ENCODE data around the gene SYT7. TPM values are rescaled to one million over a fixed set of nuclear protein-coding genes. Genes with fewer than 3 reads are reported as not detected.

SYT7 gene
- total RNA-seq (1 to 10 TPM; 2.1 to 6.4 TPM), polyA plus RNA-seq (ENCODE audit: insufficient read length in 6 of 6) (1 to 10 TPM; 6.1 to 8.4 (median 7.2) TPM)
- long read RNA-seq, donor 1, partial matches to known transcripts, result 0 of 2 reads
- long read RNA-seq, donor 1, other reads (novel, unspliced or antisense), result 0 of 2 reads
- long read RNA-seq, donor 2, full-length matches to known transcripts, result 1 of 1 reads
- long read RNA-seq, donor 2, partial matches to known transcripts, result 0 of 1 reads
- long read RNA-seq, donor 2, other reads (novel, unspliced or antisense), result 0 of 1 reads
- long read RNA-seq, donor 3, full-length matches to known transcripts, result 1 of 1 reads
- long read RNA-seq, donor 3, partial matches to known transcripts, result 0 of 1 reads
- long read RNA-seq, donor 3, other reads (novel, unspliced or antisense), result 0 of 1 reads
- long read RNA-seq, donor 4, partial matches to known transcripts, result 0 of 1 reads
- long read RNA-seq, donor 4, other reads (novel, unspliced or antisense), result 1 of 1 reads
- long read RNA-seq, donor 5, full-length matches to known transcripts, result 1 of 1 reads
- long read RNA-seq, donor 5, partial matches to known transcripts, result 0 of 1 reads
- long read RNA-seq, donor 5, other reads (novel, unspliced or antisense), result 0 of 1 reads
- long read RNA-seq, donor 6, result 0 reads
- long read RNA-seq, donor 7, partial matches to known transcripts, result 0 of 1 reads
- long read RNA-seq, donor 7, other reads (novel, unspliced or antisense), result 0 of 1 reads
- long read RNA-seq, donor 8, full-length matches to known transcripts, result 2 of 2 reads
- long read RNA-seq, donor 8, partial matches to known transcripts, result 0 of 2 reads
- long read RNA-seq, donor 8, other reads (novel, unspliced or antisense), result 0 of 2 reads
- long read RNA-seq, donor 9, result 0 reads
- long read RNA-seq, donor 10, result 0 reads
- long read RNA-seq, donor 11, full-length matches to known transcripts, result 6 of 13 reads
- long read RNA-seq, donor 11, partial matches to known transcripts, result 7 of 13 reads
- long read RNA-seq, donor 11, other reads (novel, unspliced or antisense), result 0 of 13 reads
- long read RNA-seq, donor 12, partial matches to known transcripts, result 0 of 1 reads
- long read RNA-seq, donor 12, other reads (novel, unspliced or antisense), result 0 of 1 reads

GRCh38 chr11:61581030-61581928, at the start of gene SYT7:
TSS of gene SYT7 (minus strand) at chr11:61581076. CDS start at chr11:61580820, 256 bp downstream.
- ATAC-seq, result peak; percentile 94
- Histone ChIP-seq H3K27me3 (peaks cover 10 to 45% of the 10 kb centered on the region in 2 donors), H3K4me1 (peaks cover 3 to 14% of the 10 kb centered on the region in 2 donors), H3K27ac (peak within 1 kb of the TSS; percentile 61 to 67), H3K9me3 (no peaks in the 10 kb centered on the region), H3K36me3 (no peaks in the 10 kb centered on the region), H3K4me3 (peak within 1 kb of the TSS; percentile 31 to 41)
- DNase-seq, result peak; percentile 94 to 97 (median 96)
- TF ChIP-seq, protein P1, sequence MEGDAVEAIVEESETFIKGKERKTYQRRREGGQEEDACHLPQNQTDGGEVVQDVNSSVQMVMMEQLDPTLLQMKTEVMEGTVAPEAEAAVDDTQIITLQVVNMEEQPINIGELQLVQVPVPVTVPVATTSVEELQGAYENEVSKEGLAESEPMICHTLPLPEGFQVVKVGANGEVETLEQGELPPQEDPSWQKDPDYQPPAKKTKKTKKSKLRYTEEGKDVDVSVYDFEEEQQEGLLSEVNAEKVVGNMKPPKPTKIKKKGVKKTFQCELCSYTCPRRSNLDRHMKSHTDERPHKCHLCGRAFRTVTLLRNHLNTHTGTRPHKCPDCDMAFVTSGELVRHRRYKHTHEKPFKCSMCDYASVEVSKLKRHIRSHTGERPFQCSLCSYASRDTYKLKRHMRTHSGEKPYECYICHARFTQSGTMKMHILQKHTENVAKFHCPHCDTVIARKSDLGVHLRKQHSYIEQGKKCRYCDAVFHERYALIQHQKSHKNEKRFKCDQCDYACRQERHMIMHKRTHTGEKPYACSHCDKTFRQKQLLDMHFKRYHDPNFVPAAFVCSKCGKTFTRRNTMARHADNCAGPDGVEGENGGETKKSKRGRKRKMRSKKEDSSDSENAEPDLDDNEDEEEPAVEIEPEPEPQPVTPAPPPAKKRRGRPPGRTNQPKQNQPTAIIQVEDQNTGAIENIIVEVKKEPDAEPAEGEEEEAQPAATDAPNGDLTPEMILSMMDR (IDR thresholded peaks at IDR 0.05), result peak in 1 of 2 donors; percentile 31
- intact Hi-C loops (cut with DNase I), result no loop called here

DNA sequence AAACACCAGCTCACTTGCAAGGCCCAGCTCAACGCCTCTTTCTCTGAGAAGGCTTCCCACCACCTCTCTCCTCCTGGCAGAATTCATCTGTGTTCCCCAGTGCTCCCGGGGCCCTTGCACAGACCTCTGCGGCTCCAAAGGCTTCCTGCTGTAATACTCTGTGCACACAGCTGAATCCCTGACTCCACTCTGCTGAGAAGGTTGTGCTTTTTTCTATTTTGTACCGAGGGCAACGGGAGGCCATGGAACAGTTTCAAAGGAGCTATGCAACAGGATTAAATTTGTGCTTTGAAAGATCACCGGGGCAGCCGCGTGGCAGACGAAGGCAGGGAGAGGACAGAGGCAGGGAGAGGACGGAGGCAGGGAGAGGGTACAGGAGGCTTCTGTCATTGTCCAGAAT, 49.2 kb upstream of the SYT7 start:
- H3K4me1 ChIP-seq, result no peaks in the 10 kb centered on the region
- no peaks in the 10 kb centered on the region for H3K9me3 ChIP-seq
- ATAC-seq, result no peak
- TF ChIP-seq, protein P1 (IDR thresholded peaks at IDR 0.05), result no peak
- intact Hi-C loops (cut with DNase I), result no loop called here
- no peak for DNase-seq
- H3K27ac ChIP-seq, result no peak overlapping the region
- no peaks in the 10 kb centered on the region for H3K36me3 ChIP-seq
- H3K27me3 ChIP-seq, result peaks cover 0 to 4% of the 10 kb centered on the region in 2 donors
- H3K4me3 ChIP-seq, result no peak overlapping the region

- TF ChIP-seq, protein P1 (IDR thresholded peaks at IDR 0.05), result no peak
- peaks cover 0 to 4% of the 10 kb centered on the region in 2 donors for H3K27me3 ChIP-seq
- ATAC-seq (no peak), DNase-seq (no peak)
- intact Hi-C loops (cut with DNase I), result loop anchor here in 1 of 2 donors (10.0 kb wide), 1 partner anchor 154 kb away; no protein-coding TSS in a partner anchor
- no peaks in the 10 kb centered on the region for H3K36me3 ChIP-seq
- no peak overlapping the region for H3K4me3 ChIP-seq
- no peaks in the 10 kb centered on the region for H3K4me1 ChIP-seq
- no peaks in the 10 kb centered on the region for H3K9me3 ChIP-seq
- no peak overlapping the region for H3K27ac ChIP-seq
Observed at GRCh38 chr11:61629082-61629833, 48.4 kb upstream of the SYT7 start.

DNA sequence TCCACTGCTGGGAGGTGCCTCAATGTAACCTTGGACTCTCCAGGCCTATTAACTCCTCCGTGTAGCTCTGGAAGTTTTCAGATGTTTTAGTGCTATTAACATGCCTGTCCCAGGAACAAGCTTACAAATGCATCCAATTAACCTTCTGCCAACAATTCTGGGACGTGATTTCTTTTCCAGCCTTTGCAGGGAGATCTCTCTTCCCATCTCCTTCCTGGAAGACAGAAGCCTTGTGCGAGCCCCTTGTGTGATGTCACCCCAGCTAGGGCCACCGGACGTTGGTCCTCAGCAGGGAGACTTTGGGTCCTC, 47.7 kb upstream of the SYT7 start:
- Histone ChIP-seq H3K36me3 (no peaks in the 10 kb centered on the region), H3K27me3 (peaks cover 0 to 4% of the 10 kb centered on the region in 2 donors), H3K4me1 (no peaks in the 10 kb centered on the region), H3K27ac (no peak overlapping the region), H3K9me3 (no peaks in the 10 kb centered on the region), H3K4me3 (no peak overlapping the region)
- intact Hi-C loops (cut with DNase I), result loop anchor here in 1 of 2 donors (10.0 kb wide), 1 partner anchor 154 kb away; no protein-coding TSS in a partner anchor
- no peak for DNase-seq
- ATAC-seq, result no peak
- TF ChIP-seq, protein P1 (IDR thresholded peaks at IDR 0.05), result no peak

Data from left lung (tissue), 14 donors.